PC-3 (cell line): ENCODE data around the gene SLC25A27. TPM values are rescaled to one million over a fixed set of nuclear protein-coding genes. Genes with fewer than 3 reads are reported as not detected.
"Not testable (repeated sequence)": the region's sequence is repeated elsewhere in the genome, so short reads cannot be mapped to it uniquely, and the experiment has no call there.

Experiments
- ATAC-seq: fragments of 200-7000 bp; cut with Tn5 transposase; 2 replicates; pipeline ENCODE4 v1.9.1; 2020; ENCODE audit warnings: mild to moderate bottlenecking, moderate library complexity
- BruUV-seq: library from RNA; stranded (reverse); fragments of 400-500 nt; replicated peaks from 2 replicates; lab custom pipeline; 2021; lab: Mats Ljungman, UMichigan
- CTCF ChIA-PET: fragments of 300-600 bp; sonication (Branson Sonifier 250); formaldehyde crosslinking; loops from one replicate; lab custom pipeline; 2022; ENCODE audit warnings: antibody characterized with exemption; lab: Charles Lee
- POLR2A ChIA-PET: fragments of 300-600 bp; sonication (Branson Sonifier 250); formaldehyde crosslinking; loops from one replicate; lab custom pipeline; 2022; ENCODE audit warnings: antibody characterized with exemption; ENCODE audit not compliant: unreplicated experiment; lab: Charles Lee
- DNase-seq: peaks from one replicate; pipeline ENCODE4 v3.0.0-alpha.2; 2015
- H2AFZ ChIP-seq: fragments of 300-600 bp; sonication (generic); 2 replicates; pipeline ENCODE4 v1.6.0; 2016; ENCODE audit warnings: antibody characterized with exemption, low read length
- H3F3A ChIP-seq: fragments of 300-600 bp; sonication (generic); one replicate; pipeline ENCODE4 v1.6.0; 2017; ENCODE audit warnings: antibody characterized with exemption, low read length, control low read depth, mild to moderate bottlenecking; ENCODE audit not compliant: unreplicated experiment
- H3K27ac ChIP-seq: fragments of 300-600 bp; sonication (generic); 2 replicates; pipeline ENCODE4 v1.5.1; 2016; ENCODE audit warnings: mild to moderate bottlenecking, low read length
- H3K27me3 ChIP-seq: fragments of 300-600 bp; sonication (generic); 2 replicates; pipeline ENCODE4 v1.6.1; 2016; ENCODE audit warnings: low read length, mixed read lengths
- H3K36me3 ChIP-seq: fragments of 300-600 bp; sonication (generic); 2 replicates; pipeline ENCODE4 v1.6.1; 2016; ENCODE audit warnings: low read depth, mixed run types, low read length, mixed read lengths
- H3K4me1 ChIP-seq: fragments of 300-600 bp; sonication (generic); 2 replicates; pipeline ENCODE4 v1.5.1; 2016; ENCODE audit warnings: low read length; ENCODE audit not compliant: insufficient read depth
- H3K4me2 ChIP-seq: fragments of 300-600 bp; sonication (generic); 2 replicates; pipeline ENCODE4 v1.6.0; 2016; ENCODE audit warnings: low read length
- H3K4me3 ChIP-seq: fragments of 300-600 bp; sonication (generic); 2 replicates; pipeline ENCODE4 v1.5.1; 2016; ENCODE audit warnings: mild to moderate bottlenecking, low read length, mixed read lengths
- H3K79me2 ChIP-seq: fragments of 300-600 bp; sonication (generic); 2 replicates; pipeline ENCODE4 v1.6.1; 2017; ENCODE audit warnings: low read length, mixed read lengths
- H3K9ac ChIP-seq: fragments of 300-600 bp; sonication (generic); 2 replicates; pipeline ENCODE4 v1.6.0; 2016; ENCODE audit warnings: mild to moderate bottlenecking, low read length
- H3K9me2 ChIP-seq: fragments of 300-600 bp; sonication (generic); replicated peaks from 2 replicates; pipeline ENCODE4 v1.6.1; 2016; ENCODE audit warnings: mixed run types, low read length, mixed read lengths
- H3K9me3 ChIP-seq: fragments of 300-600 bp; sonication (generic); 2 replicates; pipeline ENCODE4 v1.6.1; 2016; ENCODE audit warnings: low read length, mixed read lengths
- H4K20me1 ChIP-seq: fragments of 300-600 bp; sonication (generic); 2 replicates; pipeline ENCODE4 v1.6.1; 2016; ENCODE audit warnings: low read length, mixed read lengths
- EZH2 ChIP-seq: fragments of 300-600 bp; sonication (generic); IDR thresholded peaks from one replicate; pipeline ENCODE4 v1.6.1; 2017; ENCODE audit warnings: antibody characterized with exemption, mild to moderate bottlenecking, low read length; ENCODE audit not compliant: unreplicated experiment
- EZH2phosphoT487 ChIP-seq: fragments of 300-600 bp; sonication (generic); IDR thresholded peaks from 2 replicates; pipeline ENCODE4 v1.6.1; 2018; ENCODE audit warnings: mild to moderate bottlenecking, antibody characterized with exemption, low read length, borderline replicate concordance
- intact Hi-C: fragments of 100-400 bp; cut with micrococcal nuclease; formaldehyde crosslinking; loops from 2 replicates; pipeline ENCODE4 v1.9.0; 2023
- total RNA-seq: library from RNA; depleted of rRNA; stranded (reverse); fragments of >200 nt; gene quantifications from 2 replicates; pipeline ENCODE4 v1.2.3, GENCODE V29; 2014
- TF ChIP-seq, protein P1 (sequence below): fragments of 300-600 bp; sonication (generic); conservative IDR thresholded peaks from 2 replicates; pipeline ENCODE4 v1.5.1; 2017; ENCODE audit warnings: antibody characterized with exemption, low read depth, mild to moderate bottlenecking, low read length

Gene SLC25A27
- total RNA-seq, 1 experiment from 2014 or later = 3.8 TPM

DNA sequence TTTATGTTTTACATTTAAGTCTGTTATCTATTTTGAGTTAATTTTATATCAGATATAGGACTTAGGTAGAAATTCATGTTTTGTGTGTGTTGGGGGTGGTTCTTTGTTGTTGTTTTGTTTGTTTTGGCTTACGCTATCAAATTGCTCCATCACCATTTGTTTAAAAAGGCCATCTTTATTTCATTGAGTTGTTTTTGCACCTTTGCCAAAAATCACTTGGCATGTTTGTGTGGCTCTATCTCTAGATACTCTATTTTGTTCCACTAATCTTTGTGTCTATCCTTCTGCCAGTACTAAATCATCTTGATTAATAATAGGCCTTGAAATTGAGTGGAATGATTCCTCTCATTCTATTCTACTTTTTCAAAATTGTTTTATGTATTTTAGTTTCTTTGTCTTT lies 7.5 kb upstream of the SLC25A27 start:
- BruUV-seq = no TSS peak
- ATAC-seq (no peak), DNase-seq (no peak)
- Histone ChIP-seq H3K9ac (no peak overlapping the region), H3K4me1 (peaks cover 28% of the 10 kb centered on the region), H3K9me3 (no peaks in the 10 kb centered on the region), H3K36me3 (no peaks in the 10 kb centered on the region), H3K79me2 (no peaks in the 10 kb centered on the region), H2AFZ (no peak overlapping the region), H3K9me2 (no peaks in the 10 kb centered on the region), H3K27me3 (no peaks in the 10 kb centered on the region), H3F3A (no peaks in the 10 kb centered on the region), H3K4me3 (no peak overlapping the region), H4K20me1 (no peaks in the 10 kb centered on the region), H3K4me2 (no peak overlapping the region), H3K27ac (no peak overlapping the region)
- ChIA-PET CTCF (interaction anchor here (0.6 kb wide), 1 partner anchor 479 kb away, joined by 4 read pairs; no protein-coding TSS in a partner anchor), POLR2A (no interaction called here)
- TF ChIP-seq, protein P1, sequence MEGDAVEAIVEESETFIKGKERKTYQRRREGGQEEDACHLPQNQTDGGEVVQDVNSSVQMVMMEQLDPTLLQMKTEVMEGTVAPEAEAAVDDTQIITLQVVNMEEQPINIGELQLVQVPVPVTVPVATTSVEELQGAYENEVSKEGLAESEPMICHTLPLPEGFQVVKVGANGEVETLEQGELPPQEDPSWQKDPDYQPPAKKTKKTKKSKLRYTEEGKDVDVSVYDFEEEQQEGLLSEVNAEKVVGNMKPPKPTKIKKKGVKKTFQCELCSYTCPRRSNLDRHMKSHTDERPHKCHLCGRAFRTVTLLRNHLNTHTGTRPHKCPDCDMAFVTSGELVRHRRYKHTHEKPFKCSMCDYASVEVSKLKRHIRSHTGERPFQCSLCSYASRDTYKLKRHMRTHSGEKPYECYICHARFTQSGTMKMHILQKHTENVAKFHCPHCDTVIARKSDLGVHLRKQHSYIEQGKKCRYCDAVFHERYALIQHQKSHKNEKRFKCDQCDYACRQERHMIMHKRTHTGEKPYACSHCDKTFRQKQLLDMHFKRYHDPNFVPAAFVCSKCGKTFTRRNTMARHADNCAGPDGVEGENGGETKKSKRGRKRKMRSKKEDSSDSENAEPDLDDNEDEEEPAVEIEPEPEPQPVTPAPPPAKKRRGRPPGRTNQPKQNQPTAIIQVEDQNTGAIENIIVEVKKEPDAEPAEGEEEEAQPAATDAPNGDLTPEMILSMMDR = no peak
- TF ChIP-seq EZH2 (no peak), EZH2phosphoT487 (no peak)
- intact Hi-C loops = no loop called here

DNA sequence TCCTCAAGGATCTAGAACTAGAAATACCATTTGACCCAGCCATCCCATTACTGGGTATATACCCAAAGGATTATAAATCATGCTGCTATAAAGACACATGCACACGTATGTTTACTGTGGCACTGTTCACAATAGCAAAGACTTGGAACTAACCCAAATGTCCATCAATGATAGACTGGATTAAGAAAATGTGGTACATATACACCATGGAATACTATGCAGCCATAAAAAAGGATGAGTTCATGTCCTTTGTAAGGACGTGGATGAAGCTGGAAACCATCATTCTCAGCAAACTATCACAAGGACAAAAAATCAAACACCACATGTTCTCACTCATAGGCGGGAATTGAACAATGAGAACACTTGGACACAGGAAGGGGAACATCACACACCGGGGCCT lies 4.7 kb upstream of the SLC25A27 start:
- CTCF ChIA-PET, BruUV-seq, H2AFZ ChIP-seq, H4K20me1 ChIP-seq, intact Hi-C loops, DNase-seq, H3K79me2 ChIP-seq, POLR2A ChIA-PET, H3K4me3 ChIP-seq, H3K4me2 ChIP-seq, ATAC-seq, H3K36me3 ChIP-seq, H3K9ac ChIP-seq, H3K27me3 ChIP-seq, H3F3A ChIP-seq, H3K9me2 ChIP-seq, H3K27ac ChIP-seq, H3K9me3 ChIP-seq: not testable (repeated sequence)
- H3K4me1 ChIP-seq = peaks cover 31% of the 10 kb centered on the region

DNA sequence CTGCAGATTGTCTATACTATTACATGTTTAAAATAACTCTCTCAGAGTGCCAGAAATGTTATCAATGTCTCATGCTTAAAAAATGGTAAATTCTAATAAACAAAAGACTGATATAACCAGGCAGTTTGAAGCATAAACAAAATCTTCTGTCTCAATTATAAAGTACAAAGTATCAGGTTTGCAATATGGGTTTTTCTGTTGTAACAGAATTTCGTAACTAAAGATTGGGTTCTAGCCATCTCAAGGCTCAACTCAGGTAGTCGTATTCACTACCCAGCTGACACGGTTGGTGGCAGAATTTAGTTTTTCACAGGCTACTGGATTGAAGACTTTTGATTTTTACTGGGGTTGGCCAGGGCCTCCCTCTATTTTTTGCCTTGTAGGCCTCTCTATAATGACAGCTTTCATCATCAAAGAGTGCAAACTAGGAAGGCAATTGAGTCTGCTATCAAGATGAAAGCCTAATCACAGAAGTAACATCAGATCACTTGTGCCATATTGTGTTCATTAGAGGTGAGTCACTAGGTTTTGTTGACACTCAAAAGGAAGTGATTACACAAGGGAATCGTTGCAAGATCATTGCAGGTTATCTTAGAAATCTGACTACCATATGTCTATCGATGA lies 3.8 kb upstream of the SLC25A27 start:
- no peak overlapping the region for H3K4me2 ChIP-seq
- H4K20me1 ChIP-seq = no peaks in the 10 kb centered on the region
- DNase-seq (peak; percentile 52), ATAC-seq (no peak)
- no peaks in the 10 kb centered on the region for H3K79me2 ChIP-seq
- peaks cover 29% of the 10 kb centered on the region for H3K4me1 ChIP-seq
- H3K9ac ChIP-seq = no peak overlapping the region
- H3K27ac ChIP-seq = no peak overlapping the region
- H3K27me3 ChIP-seq = no peaks in the 10 kb centered on the region
- no TSS peak for BruUV-seq
- intact Hi-C loops = no loop called here
- CTCF ChIA-PET = no interaction called here
- H3K36me3 ChIP-seq = no peaks in the 10 kb centered on the region
- POLR2A ChIA-PET = no interaction called here
- H3F3A ChIP-seq = no peaks in the 10 kb centered on the region
- H2AFZ ChIP-seq = no peak overlapping the region
- no peaks in the 10 kb centered on the region for H3K9me3 ChIP-seq
- no peaks in the 10 kb centered on the region for H3K9me2 ChIP-seq
- TF ChIP-seq, protein P1 = no peak
- TF ChIP-seq EZH2 (no peak), EZH2phosphoT487 (no peak)
- H3K4me3 ChIP-seq = no peak overlapping the region
